ENCODE data around the gene MYL10.

MYL10 gene

DNA sequence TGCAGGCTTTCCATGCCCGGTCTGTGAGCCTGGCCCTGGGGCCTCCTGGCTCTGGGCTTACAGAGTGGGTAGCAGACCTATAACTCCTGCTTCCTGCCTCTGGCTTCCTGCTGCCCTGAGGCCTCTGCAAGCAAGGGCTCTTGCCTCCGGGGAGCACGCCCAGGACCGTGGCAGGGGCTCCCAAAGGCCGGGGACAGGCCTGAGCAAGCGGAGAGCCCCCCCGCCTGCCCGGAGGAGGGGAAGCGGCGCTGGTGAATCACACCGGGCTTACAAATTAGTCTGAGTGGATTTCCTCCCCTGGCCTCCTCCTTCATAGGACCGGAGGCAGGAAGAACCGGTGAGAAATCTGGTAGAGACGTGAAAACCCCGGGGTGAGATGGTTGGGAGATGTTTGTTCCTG lies 1.5 kb upstream of the MYL10 start:
- TF ChIP-seq CTCF (conservative IDR thresholded peaks at IDR 0.05; ENCODE audit: low read depth, low read length) = no peak
- Histone ChIP-seq H3K4me1 (ENCODE audit: low read depth, poor library complexity, severe bottlenecking) (no peaks in the 10 kb centered on the region), H3K79me2 (ENCODE audit: insufficient read depth, low read depth) (no peaks in the 10 kb centered on the region), H3K9ac (no peak overlapping the region), H3K4me2 (no peak overlapping the region), H3K36me3 (ENCODE audit: insufficient read depth) (no peaks in the 10 kb centered on the region), H3K27ac (no peak overlapping the region), H3K4me3 (IDR thresholded peaks at IDR 0.05; ENCODE audit: insufficient read depth, low read depth, low read length) (no peak overlapping the region), H4K20me1 (ENCODE audit: insufficient read depth) (no peaks in the 10 kb centered on the region), H3K27me3 (ENCODE audit: insufficient read depth, low read depth) (peaks cover 17% of the 10 kb centered on the region), H2AFZ (ENCODE audit: low read depth) (no peak overlapping the region)

DNA sequence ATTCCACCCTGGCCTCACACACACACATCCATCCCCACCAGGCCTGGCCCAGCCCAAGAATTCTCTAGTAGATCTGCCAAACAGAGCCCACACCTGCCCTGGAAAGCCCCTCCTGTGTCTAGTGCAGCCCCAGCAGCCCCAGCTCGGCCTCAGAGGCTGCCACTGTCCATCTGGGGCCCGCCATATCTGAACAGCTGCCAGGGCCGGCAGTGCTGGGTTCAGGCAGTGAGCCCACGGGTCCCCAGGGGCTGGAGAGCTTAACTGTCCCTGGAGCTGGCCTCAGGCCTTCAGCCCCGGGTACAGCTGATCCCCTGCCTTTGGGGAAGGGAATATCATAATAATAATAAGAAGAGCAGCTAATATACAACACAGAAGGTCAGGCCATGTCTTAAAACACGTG lies 574 bp downstream of the MYL10 start:
- no peaks in the 10 kb centered on the region for H4K20me1 ChIP-seq (ENCODE audit: insufficient read depth)
- H3K27ac ChIP-seq = no peak overlapping the region
- no peaks in the 10 kb centered on the region for H3K4me1 ChIP-seq (ENCODE audit: low read depth, poor library complexity, severe bottlenecking)
- H3K4me2 ChIP-seq = no peak overlapping the region
- no peaks in the 10 kb centered on the region for H3K36me3 ChIP-seq (ENCODE audit: insufficient read depth)
- H3K4me3 ChIP-seq (IDR thresholded peaks at IDR 0.05; ENCODE audit: insufficient read depth, low read depth, low read length) = no peak overlapping the region
- peaks cover 27% of the 10 kb centered on the region for H3K27me3 ChIP-seq (ENCODE audit: insufficient read depth, low read depth)
- H3K79me2 ChIP-seq (ENCODE audit: insufficient read depth, low read depth) = no peaks in the 10 kb centered on the region
- no peak overlapping the region for H3K9ac ChIP-seq
- TF ChIP-seq CTCF (conservative IDR thresholded peaks at IDR 0.05; ENCODE audit: low read depth, low read length) = no peak
- no peak overlapping the region for H2AFZ ChIP-seq (ENCODE audit: low read depth)

- no peak overlapping the region for H3K9ac ChIP-seq
- H3K4me1 ChIP-seq (ENCODE audit: low read depth, poor library complexity, severe bottlenecking) = no peaks in the 10 kb centered on the region
- no peaks in the 10 kb centered on the region for H3K36me3 ChIP-seq (ENCODE audit: insufficient read depth)
- H3K79me2 ChIP-seq (ENCODE audit: insufficient read depth, low read depth) = no peaks in the 10 kb centered on the region
- H3K4me2 ChIP-seq = no peak overlapping the region
- no peak overlapping the region for H3K4me3 ChIP-seq (IDR thresholded peaks at IDR 0.05; ENCODE audit: insufficient read depth, low read depth, low read length)
- no peaks in the 10 kb centered on the region for H4K20me1 ChIP-seq (ENCODE audit: insufficient read depth)
- TF ChIP-seq CTCF (conservative IDR thresholded peaks at IDR 0.05; ENCODE audit: low read depth, low read length) = no peak
- no peak overlapping the region for H2AFZ ChIP-seq (ENCODE audit: low read depth)
- peaks cover 28% of the 10 kb centered on the region for H3K27me3 ChIP-seq (ENCODE audit: insufficient read depth, low read depth)
- H3K27ac ChIP-seq = no peak overlapping the region
Measured at GRCh38 chr7:101626758-101627157, 2.3 kb downstream of the MYL10 start.

GRCh38 chr7:101626069-101626671 lies 2.9 kb downstream of the MYL10 start:
- TF ChIP-seq CTCF (conservative IDR thresholded peaks at IDR 0.05; ENCODE audit: low read depth, low read length) = no peak
- H3K4me2 ChIP-seq = no peak overlapping the region
- peaks cover 28% of the 10 kb centered on the region for H3K27me3 ChIP-seq (ENCODE audit: insufficient read depth, low read depth)
- H3K27ac ChIP-seq = no peak overlapping the region
- H2AFZ ChIP-seq (ENCODE audit: low read depth) = peak overlapping the region; percentile 6; the same call in 1 of the 2 replicates
- no peaks in the 10 kb centered on the region for H3K36me3 ChIP-seq (ENCODE audit: insufficient read depth)
- no peaks in the 10 kb centered on the region for H3K4me1 ChIP-seq (ENCODE audit: low read depth, poor library complexity, severe bottlenecking)
- H3K79me2 ChIP-seq (ENCODE audit: insufficient read depth, low read depth) = no peaks in the 10 kb centered on the region
- H3K4me3 ChIP-seq (IDR thresholded peaks at IDR 0.05; ENCODE audit: insufficient read depth, low read depth, low read length) = no peak overlapping the region
- H3K9ac ChIP-seq = no peak overlapping the region
- H4K20me1 ChIP-seq (ENCODE audit: insufficient read depth) = no peaks in the 10 kb centered on the region

Measured in KMS-11 (cell line).